GM10266 (cell line): ENCODE results near the gene TCEAL1.
A peak's percentile ranks its signal among the peaks of the same experiment; 100 is the strongest.

Experiments
- DNase-seq: peaks from one replicate; pipeline ENCODE4 v3.0.0; 2012; ENCODE audit errors: extremely low spot score
- TF ChIP-seq, protein P1 (sequence below): IDR thresholded peaks from 2 replicates; pipeline ENCODE4 v1.5.1; 2012; ENCODE audit warnings: mild to moderate bottlenecking, low read depth; ENCODE audit not compliant: control insufficient read depth, insufficient read depth; ENCODE audit errors: missing control alignments

Gene TCEAL1

DNA sequence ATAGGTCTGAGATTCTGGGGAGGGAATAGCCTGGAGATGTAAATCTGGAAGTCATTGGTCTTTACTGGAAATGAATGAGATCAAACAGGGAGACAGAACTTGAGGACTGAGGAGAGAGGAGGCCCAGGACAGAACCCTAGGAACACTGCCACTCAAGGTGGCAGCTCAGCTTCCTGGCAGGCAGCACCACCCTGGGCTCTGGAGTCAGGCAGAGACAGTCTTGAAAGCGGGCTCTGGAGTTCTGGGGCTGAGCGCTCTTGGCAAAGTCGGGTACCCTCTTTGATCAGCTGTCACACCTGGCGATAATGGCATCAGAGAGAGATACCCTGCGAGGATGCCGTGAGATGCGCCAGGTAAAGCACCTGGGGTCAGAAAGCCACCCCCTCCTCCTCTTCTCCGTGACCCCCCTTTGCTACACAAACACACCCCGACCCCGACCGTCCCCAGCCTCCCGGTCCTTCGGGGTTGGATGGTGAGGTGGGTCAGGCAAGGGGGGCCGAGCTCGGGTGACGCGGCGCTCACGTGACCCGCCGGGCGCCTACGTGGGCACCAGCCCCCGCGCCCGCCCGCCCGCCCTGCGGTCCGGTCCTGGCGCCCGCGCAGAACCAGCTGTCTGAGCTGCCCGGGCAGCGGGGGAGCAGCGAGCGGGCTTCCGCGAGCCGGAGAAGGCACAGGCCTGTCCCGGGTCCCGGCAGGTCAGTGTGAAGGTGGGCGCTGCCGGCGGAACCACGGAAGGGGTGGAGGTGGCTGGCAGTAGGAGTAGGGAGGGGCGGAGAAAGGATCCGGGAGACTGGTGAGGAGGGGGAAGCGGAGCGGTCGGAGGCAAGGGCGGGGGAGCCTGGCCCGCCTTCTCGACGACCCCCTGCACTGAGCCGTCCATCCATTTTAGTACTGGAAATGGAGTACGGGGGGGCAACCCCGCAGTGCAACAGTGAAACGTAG, 21.1 kb upstream of the TCEAL1 start, which contains the start of gene TCEAL3:
Gene TCEAL3, plus strand, starts transcription at position 600 of the 942 bp plus-strand sequence. CDS start 1,102 bp downstream, outside the sequence.
- TF ChIP-seq, protein P1, sequence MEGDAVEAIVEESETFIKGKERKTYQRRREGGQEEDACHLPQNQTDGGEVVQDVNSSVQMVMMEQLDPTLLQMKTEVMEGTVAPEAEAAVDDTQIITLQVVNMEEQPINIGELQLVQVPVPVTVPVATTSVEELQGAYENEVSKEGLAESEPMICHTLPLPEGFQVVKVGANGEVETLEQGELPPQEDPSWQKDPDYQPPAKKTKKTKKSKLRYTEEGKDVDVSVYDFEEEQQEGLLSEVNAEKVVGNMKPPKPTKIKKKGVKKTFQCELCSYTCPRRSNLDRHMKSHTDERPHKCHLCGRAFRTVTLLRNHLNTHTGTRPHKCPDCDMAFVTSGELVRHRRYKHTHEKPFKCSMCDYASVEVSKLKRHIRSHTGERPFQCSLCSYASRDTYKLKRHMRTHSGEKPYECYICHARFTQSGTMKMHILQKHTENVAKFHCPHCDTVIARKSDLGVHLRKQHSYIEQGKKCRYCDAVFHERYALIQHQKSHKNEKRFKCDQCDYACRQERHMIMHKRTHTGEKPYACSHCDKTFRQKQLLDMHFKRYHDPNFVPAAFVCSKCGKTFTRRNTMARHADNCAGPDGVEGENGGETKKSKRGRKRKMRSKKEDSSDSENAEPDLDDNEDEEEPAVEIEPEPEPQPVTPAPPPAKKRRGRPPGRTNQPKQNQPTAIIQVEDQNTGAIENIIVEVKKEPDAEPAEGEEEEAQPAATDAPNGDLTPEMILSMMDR, result no peak
- peak; percentile 21 for DNase-seq

DNA sequence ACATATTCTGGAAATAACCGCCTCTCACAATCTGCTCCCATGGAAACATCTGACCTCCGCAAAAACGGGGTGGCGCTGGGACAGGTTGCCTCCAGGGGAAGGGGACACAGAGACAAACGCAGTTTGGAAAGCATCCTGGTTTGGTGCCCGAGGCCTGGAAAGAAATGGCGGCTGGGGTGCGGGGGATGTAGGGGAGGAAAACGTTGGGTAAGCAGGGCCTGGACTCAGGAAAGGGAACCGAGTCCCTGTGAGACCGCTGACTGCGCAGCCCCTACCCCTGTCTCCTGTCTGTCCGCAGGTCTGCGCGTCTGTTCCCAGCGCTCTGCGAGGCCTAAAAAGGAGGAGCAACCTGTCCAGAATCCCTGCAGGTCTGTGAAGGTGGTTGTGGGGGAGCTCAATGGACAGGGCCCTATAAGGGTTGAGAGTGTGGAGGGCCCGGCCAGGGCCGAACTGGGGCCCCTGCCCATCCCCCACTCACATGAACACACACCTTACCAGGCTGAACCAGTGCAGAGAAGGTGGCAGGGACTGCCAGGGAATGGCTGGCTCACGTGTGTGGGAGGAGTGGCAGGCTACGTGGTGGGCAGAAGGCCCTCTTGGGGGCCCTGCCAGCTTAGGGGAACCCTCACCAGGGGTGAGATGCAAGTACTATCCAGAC, 20.3 kb upstream of the TCEAL1 start:
- TF ChIP-seq, protein P1, result no peak
- DNase-seq, result peak; percentile 15

DNA sequence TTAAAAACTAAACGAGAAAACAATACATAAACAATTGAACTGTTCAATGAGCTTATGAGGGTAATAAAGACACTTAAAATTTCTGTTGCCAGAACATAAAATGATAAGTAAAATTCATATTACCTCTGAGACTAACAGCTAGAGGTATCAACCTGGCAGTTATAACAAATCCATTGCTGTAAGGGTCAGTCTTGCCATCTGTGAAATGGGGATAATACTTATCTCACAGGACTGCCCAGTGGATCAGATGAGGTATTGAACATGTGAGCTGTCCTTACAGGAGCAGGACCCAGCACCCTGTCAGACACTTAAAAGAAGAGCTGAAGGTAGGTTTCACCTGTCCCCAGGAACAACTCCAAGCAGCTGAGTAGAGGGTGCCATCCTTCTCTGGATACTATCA, 18.5 kb upstream of the TCEAL1 start:
- TF ChIP-seq, protein P1, result no peak
- DNase-seq, result no peak

DNA sequence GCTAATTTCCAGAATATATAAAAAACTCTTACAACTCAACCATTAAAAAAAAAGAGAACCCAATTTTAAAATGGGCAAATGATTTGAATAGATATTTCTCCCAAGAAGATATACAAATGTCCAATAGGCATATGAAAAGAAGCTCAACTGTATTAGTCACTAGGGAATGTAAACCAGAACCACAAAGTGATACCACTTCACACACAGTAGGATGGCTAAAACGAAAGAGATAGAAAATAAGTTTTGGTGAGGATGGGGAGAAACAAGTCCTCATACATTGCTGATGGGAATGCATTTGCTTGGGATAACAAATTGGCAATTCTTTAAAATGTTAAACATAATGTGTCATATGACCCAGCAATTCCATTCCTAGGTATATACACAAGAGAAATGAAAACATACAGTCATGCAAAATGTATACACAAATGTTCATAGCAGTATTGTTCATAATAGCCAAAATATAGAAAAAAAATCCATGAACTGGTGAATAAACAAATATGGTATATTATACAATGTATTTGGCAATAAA, 15.3 kb upstream of the TCEAL1 start:
- DNase-seq, result no peak
- TF ChIP-seq, protein P1, result no peak

DNA sequence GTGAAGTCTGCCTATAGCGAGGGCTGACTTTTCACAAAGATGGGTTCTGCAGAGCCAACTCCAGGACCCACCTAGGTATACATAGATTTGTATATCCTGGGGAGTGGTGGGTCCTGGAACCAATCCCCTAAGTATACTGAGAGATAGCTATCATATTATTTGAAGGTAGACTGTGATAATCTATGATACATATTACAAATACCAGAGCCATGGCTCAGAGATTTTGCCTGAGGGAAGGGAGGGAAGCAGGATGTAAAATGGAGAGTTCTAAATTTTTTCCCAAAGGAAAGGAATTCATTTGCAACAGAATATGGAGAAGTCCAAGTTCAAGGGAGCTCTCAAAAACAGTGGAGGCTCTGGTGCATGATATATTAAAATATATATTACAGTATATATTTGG, 13.8 kb upstream of the TCEAL1 start:
- TF ChIP-seq, protein P1, result no peak
- no peak for DNase-seq

DNA sequence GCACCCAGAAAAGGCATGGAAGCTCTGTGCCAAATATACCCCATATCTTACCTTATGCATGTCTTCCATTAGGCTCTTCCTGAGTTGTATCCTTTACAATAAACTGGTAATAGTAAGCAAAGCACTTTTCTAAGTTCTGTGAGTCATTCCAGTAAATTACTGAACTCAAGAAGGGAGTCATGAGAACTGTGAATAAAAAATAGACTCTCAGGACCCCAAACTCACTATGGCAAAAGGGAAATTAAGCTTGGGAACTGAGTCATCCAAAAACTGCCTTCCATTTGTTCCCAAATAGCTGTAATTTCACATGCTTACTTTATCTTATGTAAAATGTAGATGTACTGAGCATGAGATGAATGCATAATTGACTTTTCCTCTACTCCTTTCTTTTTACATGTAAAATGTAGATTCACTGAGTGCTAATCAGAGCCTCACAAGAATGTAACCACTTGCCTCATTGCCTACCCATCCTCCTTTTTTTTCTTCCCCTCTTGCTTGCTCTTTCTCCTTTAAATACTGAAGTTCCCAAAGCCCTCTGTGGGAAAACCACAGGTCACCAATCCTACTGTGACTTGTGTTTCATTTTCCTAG, 12.9 kb upstream of the TCEAL1 start:
- DNase-seq, result no peak
- TF ChIP-seq, protein P1, result no peak

DNA sequence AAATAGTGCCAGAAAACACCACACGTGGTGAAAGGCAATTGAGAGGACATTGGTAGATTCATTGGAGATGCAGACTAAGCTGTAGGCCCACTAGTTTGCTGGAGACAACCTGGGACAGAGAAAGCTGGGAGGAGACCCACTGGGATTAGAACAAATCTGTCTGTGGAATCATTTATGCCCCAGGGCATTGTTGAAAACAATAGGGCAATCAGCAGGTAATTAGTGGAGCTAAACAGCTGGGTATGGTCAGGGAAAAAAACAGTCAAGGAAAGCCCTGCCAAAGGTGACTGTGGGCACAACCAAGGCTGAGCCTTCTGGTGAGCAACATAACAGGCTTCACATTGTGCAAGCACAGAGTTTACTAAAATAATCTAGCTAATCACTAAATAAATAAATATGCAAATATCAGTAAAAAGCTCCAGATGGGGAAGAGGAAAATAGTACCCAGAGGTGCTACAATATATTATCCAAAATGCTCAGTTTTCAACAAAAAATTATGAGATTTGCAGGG, 12.0 kb upstream of the TCEAL1 start:
- DNase-seq, result no peak
- TF ChIP-seq, protein P1, result no peak
